Ishikawa (cell line): Measurements from ENCODE around the gene ARHGAP21.

Experiments used
- CEBPB ChIP-seq: IDR thresholded peaks from 2 replicates; pipeline ENCODE4 v1.6.1; 2012
- CREB1 ChIP-seq: IDR thresholded peaks from 2 replicates; pipeline ENCODE4 v1.6.1; 2012; ENCODE audit warnings: low read depth
- EGR1 ChIP-seq: IDR thresholded peaks from 2 replicates; pipeline ENCODE4 v1.6.1; 2012
- EP300 ChIP-seq: IDR thresholded peaks from 2 replicates; pipeline ENCODE4 v1.6.1; 2012; ENCODE audit warnings: borderline replicate concordance
- FOXM1 ChIP-seq: IDR thresholded peaks from 2 replicates; pipeline ENCODE4 v1.6.1; 2012; ENCODE audit warnings: low read depth, borderline replicate concordance
- NFIC ChIP-seq: IDR thresholded peaks from 2 replicates; pipeline ENCODE4 v1.6.1; 2012
- RAD21 ChIP-seq: IDR thresholded peaks from 2 replicates; pipeline ENCODE4 v1.6.1; 2012; ENCODE audit warnings: low read depth
- TAF1 ChIP-seq: IDR thresholded peaks from 2 replicates; pipeline ENCODE4 v1.6.1; 2012; ENCODE audit warnings: low read depth, mild to moderate bottlenecking
- TCF12 ChIP-seq: IDR thresholded peaks from 2 replicates; pipeline ENCODE4 v1.6.1; 2012; ENCODE audit warnings: low read depth
- TEAD4 ChIP-seq: IDR thresholded peaks from 2 replicates; pipeline ENCODE4 v1.6.1; 2012
- YY1 ChIP-seq: IDR thresholded peaks from 2 replicates; pipeline ENCODE4 v1.6.1; 2012; ENCODE audit warnings: low read depth
- ZBTB7A ChIP-seq: IDR thresholded peaks from 2 replicates; pipeline ENCODE4 v1.6.1; 2012; ENCODE audit warnings: low read depth
- TF ChIP-seq, protein P1 (sequence below): IDR thresholded peaks from 2 replicates; pipeline ENCODE4 v1.6.1; 2012
- TF ChIP-seq, protein P2 (sequence below): IDR thresholded peaks from 2 replicates; pipeline ENCODE4 v1.6.1; 2012
- TF ChIP-seq, protein P3 (sequence below): IDR thresholded peaks from 2 replicates; pipeline ENCODE4 v1.6.1; 2012; ENCODE audit warnings: low read depth, mild to moderate bottlenecking

Gene ARHGAP21

DNA sequence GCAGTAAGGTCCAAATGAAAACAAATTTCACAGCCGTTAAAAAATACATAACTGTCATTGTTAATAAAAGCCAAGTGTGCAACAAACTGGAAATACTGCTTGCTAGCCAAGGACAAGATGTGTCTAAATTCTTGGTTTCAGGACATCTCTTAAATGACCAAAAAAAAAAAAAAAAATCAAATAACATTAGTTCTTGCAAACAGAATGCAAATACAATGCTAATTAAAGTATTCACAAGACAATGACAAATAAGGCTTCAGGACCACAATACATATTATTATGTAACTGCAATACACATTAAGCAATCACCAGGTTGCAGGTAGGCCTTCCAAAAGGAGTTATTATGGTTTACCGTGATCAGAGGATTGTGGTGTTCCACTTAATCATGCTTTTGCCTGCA is 3.6 kb downstream of the ARHGAP21 start:
- TF ChIP-seq, protein P1, sequence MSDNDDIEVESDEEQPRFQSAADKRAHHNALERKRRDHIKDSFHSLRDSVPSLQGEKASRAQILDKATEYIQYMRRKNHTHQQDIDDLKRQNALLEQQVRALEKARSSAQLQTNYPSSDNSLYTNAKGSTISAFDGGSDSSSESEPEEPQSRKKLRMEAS: no peak
- TF ChIP-seq TAF1: no peak
- no peak for TF ChIP-seq FOXM1
- no peak for TF ChIP-seq ZBTB7A
- TF ChIP-seq TEAD4: no peak
- TF ChIP-seq, protein P2, sequence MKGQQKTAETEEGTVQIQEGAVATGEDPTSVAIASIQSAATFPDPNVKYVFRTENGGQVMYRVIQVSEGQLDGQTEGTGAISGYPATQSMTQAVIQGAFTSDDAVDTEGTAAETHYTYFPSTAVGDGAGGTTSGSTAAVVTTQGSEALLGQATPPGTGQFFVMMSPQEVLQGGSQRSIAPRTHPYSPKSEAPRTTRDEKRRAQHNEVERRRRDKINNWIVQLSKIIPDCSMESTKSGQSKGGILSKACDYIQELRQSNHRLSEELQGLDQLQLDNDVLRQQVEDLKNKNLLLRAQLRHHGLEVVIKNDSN: no peak
- TF ChIP-seq CREB1: no peak
- TF ChIP-seq, protein P3, sequence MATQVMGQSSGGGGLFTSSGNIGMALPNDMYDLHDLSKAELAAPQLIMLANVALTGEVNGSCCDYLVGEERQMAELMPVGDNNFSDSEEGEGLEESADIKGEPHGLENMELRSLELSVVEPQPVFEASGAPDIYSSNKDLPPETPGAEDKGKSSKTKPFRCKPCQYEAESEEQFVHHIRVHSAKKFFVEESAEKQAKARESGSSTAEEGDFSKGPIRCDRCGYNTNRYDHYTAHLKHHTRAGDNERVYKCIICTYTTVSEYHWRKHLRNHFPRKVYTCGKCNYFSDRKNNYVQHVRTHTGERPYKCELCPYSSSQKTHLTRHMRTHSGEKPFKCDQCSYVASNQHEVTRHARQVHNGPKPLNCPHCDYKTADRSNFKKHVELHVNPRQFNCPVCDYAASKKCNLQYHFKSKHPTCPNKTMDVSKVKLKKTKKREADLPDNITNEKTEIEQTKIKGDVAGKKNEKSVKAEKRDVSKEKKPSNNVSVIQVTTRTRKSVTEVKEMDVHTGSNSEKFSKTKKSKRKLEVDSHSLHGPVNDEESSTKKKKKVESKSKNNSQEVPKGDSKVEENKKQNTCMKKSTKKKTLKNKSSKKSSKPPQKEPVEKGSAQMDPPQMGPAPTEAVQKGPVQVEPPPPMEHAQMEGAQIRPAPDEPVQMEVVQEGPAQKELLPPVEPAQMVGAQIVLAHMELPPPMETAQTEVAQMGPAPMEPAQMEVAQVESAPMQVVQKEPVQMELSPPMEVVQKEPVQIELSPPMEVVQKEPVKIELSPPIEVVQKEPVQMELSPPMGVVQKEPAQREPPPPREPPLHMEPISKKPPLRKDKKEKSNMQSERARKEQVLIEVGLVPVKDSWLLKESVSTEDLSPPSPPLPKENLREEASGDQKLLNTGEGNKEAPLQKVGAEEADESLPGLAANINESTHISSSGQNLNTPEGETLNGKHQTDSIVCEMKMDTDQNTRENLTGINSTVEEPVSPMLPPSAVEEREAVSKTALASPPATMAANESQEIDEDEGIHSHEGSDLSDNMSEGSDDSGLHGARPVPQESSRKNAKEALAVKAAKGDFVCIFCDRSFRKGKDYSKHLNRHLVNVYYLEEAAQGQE: no peak
- no peak for TF ChIP-seq EGR1
- TF ChIP-seq CEBPB: no peak
- TF ChIP-seq RAD21: no peak
- no peak for TF ChIP-seq TCF12
- TF ChIP-seq EP300: no peak
- no peak for TF ChIP-seq YY1

DNA sequence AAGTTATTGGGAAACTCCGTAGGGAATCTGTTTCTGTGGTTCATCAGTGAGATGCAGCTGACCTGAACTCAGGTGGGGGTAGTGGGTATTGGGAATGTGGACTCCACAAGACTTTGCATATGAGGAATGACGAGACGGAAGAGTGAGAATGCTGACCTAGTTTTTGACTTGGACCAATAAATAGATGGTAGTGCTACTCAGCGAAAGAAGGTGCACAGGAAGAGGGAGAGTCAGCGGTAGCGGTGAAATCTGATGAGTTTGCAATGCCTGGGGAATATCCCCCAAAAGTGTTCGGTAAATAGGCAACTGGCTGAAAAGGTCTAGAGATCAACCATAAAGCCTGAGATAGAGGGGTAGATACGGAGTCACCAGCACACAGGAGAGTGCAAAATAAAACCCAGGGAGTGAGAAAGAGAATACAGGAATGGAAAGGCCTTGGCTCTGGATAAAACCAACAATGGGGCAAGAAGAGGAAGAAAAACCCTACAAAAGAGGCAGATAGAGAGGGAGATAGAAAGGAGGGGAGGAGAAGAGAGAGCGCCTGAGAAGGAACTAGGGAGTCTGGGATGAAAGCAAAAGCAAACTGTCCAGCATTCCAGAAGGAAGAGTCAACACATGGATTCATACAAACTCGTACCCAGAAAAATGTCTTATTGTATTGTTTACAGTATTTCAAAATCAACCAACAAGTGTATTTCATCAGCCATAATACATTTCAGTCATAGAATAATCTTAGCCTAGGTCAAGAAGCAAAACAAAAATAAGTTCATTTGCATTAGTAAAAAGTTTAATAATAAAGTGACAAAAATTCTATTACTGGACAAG is 5.4 kb downstream of the ARHGAP21 start:
- TF ChIP-seq TAF1 (no peak), CEBPB (no peak), YY1 (no peak), NFIC (no peak), EP300 (no peak)

DNA sequence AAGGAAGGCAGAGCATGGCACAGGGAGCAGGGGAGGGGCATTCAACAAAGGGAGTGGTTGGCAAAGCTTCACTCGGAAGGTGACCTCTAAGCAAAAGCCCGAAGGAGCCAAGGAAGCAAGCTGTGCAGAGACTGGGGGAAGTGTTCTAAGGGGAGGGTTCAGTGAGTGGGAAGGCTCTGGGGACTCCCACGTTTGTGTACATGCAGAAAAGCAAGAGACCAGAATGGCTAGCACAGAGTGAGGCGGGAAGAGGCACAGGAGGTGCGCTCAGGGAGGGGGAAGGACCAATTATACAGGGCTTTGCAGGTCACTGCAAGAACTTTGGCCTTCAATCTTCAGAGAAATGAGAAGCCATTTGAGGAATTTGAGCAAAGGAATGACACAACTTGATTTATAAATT is 7.4 kb downstream of the ARHGAP21 start:
- TF ChIP-seq EGR1 (no peak), NFIC (no peak), CEBPB (no peak), EP300 (no peak), FOXM1 (no peak), TEAD4 (no peak), RAD21 (no peak), TCF12 (no peak), ZBTB7A (no peak), CREB1 (no peak), TAF1 (no peak)
- TF ChIP-seq, protein P1: no peak
- TF ChIP-seq, protein P2: no peak

DNA sequence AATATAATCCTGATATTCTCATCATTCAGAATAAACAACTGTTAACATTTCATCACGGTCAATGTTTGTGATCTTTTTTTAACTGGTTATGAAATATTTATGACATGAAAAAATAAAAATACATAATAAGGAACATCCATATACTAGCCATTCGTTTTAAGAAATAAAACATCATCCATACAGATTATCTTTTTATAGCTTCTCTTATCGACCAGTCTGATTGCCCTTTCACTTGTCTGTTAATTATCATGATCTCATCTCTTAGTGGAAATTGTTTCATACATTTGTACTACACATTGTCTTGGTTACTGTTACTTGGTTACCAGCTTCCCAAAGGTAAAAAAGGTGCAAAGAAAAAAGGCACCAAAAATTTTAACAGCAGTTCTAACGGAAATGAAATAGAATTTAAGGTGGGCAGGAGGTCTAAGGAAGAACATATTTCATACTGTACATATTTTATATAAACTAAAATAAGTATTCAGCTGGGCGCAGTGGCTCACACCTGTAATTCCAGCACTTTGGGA is 8.4 kb downstream of the ARHGAP21 start:
- no peak for TF ChIP-seq CEBPB

DNA sequence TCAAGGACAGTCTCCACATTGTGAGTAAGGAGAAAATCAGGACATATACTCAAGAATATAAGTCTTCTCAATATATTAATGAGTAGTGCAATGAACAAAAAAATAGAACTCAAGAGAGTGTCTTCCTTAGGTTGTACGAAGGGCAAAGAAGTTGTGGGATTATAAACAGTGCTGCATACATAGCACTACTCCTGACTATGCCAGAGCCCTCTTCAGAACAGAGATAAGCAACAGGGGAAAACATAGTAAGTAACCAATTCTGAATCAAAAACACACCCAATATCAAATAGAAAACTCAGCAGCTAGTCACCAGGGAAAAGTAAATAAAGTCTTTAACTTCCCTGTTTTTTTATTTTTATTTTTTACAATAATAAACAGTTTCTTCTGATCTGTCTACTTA is 10.6 kb downstream of the ARHGAP21 start:
- TF ChIP-seq YY1 (no peak), TAF1 (no peak), CEBPB (no peak), TEAD4 (no peak), EGR1 (no peak), EP300 (no peak), NFIC (no peak)
- TF ChIP-seq, protein P1: no peak
- TF ChIP-seq, protein P2: no peak

DNA sequence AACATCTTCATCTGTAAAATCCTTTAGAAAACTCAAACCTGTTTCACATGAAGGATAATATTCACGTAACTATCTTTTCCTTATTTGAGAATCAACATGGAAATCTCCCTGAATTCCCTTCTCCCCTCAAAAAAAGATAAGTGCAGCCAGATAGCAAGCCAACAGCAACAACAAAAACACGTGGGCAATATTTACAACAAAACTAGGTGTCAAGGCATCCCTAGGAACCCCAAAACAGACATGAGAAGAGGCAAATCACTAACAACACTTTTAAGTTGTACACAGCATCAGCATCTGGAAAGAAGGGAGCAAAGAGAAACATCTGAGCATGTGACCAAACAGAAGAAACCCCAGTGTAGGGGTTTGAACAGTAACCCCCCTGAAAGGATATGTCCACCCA is 12.2 kb downstream of the ARHGAP21 start:
- TF ChIP-seq TCF12: no peak
- TF ChIP-seq TEAD4: no peak

DNA sequence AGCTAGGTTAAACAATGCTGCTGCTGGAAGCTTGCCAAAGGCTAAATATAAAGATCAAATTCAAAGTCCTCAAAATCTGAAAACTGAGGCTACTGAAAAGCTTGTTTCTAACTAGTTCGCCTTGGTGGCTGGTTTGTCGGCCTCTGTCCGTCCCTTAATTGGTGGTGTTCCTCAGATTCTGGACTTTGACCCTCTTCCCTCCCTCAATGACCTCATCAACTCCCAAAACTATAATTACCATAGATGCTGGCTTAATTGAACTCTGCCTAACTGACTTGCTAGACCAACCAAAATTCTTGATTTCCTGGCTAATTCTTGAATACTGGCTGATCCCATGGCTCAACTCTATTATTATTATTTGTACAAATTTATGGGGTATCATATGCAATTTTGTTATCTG is 15.6 kb downstream of the ARHGAP21 start:
- TF ChIP-seq, protein P3: no peak
- TF ChIP-seq NFIC: 0 out of 2 replicates have a peak, but pooled peaks have one; percentile 9
